CD4-positive, alpha-beta T cell treated with Interleukin-15 for 1 hour (primary cell): ENCODE data around the gene DLG2.

Source experiments
- DNase-seq: peaks from one replicate; pipeline ENCODE4 v3.0.0-alpha.2; 2020

The DLG2 gene

GRCh38 chr11:84524422-84525051, 1102.6 kb downstream of the DLG2 start:
- DNase-seq: no peak

GRCh38 chr11:84522331-84522730, 1104.8 kb downstream of the DLG2 start:
- DNase-seq: no peak

GRCh38 chr11:84518631-84519183, 1108.4 kb downstream of the DLG2 start:
- no peak for DNase-seq

DNA sequence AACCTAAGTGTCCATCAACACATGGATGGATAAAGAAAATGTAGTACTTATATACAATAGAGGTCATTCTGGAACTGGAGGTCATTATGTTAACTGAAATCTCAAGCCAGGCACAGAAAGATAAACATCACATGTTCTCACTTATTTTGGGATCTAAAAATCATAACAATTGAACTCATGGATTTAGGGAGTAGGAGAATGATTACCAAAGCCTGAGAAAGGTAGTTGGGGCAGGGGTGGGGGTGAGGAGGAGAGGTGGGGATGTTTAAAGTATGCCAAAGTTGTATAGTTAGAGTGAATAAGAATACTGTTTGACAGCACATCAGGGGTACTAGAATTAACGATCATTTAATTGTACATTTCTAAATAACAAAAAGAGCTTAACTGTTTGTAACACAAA, 1112.7 kb downstream of the DLG2 start:
- no peak for DNase-seq

DNA sequence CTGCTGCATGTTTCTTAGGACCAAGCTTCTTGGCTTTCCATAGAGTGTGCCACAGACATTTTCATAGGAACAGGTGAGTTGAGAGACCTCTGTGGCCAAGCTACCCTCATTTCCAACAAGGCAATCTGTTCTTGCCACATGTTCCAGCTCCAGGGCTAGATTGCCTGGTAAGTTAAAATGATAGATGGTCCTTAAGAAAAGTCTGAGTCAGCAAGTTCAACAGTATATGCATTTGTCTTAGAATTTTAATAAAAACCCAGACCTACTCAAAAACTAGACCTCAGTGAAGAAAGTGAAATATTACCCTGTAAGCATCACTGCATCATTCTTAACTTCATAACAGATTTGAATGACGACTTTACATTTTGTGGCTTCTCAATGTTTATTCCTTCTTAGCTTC, 1123.6 kb downstream of the DLG2 start:
- DNase-seq: no peak

DNA sequence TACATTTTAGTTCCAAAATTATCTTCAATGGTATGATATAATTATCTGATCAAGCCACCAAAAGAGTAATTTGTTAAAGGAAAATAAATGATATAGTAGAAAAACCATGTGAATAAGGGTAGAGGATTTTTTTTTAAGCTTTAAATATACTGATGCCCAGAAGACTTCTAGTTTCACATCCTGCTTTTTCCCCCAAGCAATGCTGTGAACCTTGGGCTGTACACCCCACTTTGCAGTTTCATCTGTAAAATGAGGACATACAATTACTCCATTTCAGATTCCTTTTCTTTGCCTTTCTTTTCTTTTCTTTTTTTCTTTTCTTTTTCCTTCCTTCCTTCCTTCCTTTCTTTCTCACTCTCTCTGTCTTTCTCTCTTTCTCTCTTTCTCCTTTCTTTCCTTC, 1125.4 kb downstream of the DLG2 start:
- no peak for DNase-seq

- no peak for DNase-seq
Measured at GRCh38 chr11:84497981-84498411, 1129.1 kb downstream of the DLG2 start.

- no peak for DNase-seq
Measured at GRCh38 chr11:84497181-84497580, 1130.0 kb downstream of the DLG2 start.

- DNase-seq: no peak
Measured at GRCh38 chr11:84496122-84496521, 1131.0 kb downstream of the DLG2 start.

DNA sequence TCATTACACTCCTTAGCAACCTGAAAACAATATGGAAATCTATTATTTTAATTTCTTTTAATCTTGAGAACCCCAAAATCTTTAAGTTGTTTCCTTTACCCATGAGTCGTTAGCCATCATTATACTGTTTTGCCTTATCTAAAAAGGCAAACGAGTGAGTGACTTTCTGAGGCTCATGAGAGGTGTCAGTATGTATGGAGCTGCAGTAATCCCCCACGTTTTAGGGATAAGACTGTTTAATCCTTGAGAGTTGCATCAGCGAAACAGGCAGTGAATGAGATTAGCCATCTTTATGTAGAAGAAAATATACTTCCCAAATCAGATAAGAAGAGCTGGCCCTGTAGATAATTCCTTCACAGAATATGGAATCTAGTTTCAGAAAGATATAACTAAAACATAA, 1147.0 kb downstream of the DLG2 start:
- no peak for DNase-seq

DNA sequence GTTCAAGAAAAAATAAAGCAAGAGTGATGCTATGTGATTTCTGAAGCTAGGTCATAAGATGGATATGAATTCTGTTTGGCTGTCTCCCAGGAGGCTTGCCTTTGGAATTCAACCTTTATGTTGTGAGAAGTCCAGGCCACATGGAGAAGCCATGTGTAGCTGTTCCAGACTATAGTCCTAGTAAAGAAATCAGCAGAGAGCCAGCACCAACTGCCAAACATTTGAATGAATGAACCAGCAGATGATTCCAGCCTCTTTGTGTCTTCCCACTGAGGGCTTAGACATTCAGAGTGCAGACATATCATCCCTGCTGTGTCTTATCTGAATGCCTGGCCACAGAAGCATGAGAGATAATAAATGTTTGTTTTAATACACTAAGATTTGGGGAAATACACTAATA, 1150.6 kb downstream of the DLG2 start:
- DNase-seq: no peak

GRCh38 chr11:84471501-84471900, 1155.6 kb downstream of the DLG2 start:
- no peak for DNase-seq

GRCh38 chr11:84468235-84468634, 1158.9 kb downstream of the DLG2 start:
- DNase-seq: no peak

GRCh38 chr11:84465040-84465439, 1162.1 kb downstream of the DLG2 start:
- no peak for DNase-seq

GRCh38 chr11:84455691-84456090, 1171.5 kb downstream of the DLG2 start:
- DNase-seq: no peak

- DNase-seq: no peak
Measured at GRCh38 chr11:84452211-84452610, 1174.9 kb downstream of the DLG2 start.

GRCh38 chr11:84438565-84438964, 1188.6 kb downstream of the DLG2 start:
- no peak for DNase-seq

DNA sequence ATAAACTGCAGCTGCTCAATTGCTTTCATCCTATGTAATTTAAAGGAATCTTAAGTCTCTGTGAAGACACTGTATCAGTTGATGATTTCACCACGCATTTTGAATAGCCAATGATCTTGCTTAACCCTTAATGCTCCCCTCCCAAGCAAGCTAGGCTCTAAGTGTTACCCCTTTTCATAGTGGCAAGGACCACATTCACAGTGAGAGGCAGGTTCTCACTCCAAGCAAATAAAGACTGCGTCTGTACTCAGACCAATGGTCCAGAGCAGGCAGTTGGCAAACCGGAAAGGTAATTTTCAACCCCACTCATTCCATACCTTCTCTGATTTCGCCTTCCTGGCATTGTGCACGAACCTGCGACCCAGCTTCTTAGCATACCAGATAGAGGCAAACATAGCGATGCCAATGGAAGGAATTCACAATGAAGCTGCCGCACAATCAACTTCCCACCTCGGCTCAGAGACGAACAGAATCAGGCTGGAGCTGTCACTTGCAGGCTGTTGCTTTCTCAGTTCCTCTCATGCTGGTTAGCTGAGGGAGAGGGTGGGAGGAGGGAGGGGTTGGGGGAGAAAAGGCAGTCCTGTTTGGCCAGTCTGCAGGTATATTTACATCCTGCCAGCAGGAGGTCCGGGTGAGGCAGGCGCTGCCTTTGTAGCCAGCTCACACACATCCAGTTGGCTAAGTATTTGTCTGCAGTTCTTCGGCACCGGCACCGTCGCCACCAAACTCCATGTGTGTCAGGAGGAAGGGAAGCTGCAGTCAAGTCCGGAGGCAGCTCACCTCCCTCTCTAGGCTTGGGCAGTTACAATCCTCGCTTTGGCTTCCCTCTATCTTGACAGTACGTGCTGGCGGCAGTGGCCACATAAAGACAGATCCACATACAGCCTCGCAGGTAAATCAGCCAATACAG, 1189.8 kb downstream of the DLG2 start:
- no peak for DNase-seq

DNA sequence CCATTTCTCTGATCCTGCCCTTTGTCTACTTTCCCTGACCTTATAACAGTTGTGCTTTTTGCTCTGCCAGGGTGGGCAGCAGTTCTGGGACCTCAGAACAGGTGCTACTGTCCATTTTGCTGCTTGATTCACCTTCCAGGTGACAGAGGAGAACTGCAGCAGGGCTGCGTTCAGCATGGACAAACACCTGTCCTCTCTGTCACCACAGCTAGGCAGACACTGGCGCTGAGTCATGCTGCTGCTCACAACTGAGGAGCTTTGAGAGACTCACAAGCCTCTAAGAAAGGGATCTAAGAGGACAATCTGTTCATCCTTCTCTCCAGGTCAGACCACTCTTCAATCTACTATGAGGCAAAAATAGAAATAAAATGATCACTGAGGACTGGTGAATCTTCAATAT, 1196.5 kb downstream of the DLG2 start:
- DNase-seq: no peak

DNA sequence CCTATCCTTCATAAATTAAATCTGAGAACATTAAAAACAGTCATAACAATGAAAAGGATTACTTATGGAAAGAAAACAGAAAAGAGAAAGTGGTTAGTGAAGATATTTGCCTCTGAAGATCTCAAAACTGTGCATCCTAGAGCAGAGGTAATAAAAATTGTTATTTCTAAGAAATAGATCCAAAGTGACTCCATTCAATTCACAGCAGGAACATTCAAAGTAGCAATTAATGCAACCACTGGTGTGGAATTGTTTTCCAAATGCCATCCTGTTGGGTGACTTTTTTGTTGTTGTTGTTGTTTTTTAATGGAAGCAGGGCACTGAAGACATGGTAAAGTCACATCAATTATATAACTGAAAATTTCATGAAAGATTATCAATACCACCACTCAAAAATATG, 1201.5 kb downstream of the DLG2 start:
- no peak for DNase-seq

- no peak for DNase-seq
Measured at GRCh38 chr11:84420271-84420670, 1206.9 kb downstream of the DLG2 start.

- no peak for DNase-seq
Measured at GRCh38 chr11:84419616-84420015, 1207.5 kb downstream of the DLG2 start.

DNA sequence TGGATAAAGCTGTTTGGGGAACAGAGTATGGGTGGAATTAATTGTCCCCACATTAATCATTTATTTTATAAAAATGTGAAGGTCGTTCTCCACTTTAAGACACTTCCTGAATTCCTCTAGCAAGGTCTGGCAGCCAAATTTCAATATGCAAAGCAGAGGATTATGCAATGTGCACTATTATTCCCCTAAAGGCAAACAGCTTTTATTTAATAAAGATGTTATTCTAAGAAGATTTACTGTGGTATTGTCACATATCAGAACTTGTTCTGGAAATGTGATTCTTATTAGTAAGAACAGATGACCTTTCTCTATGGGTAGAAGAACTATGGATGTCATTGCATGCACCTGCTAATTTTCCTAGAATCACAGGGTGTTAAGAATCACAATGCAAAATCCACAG, 1212.2 kb downstream of the DLG2 start:
- DNase-seq: no peak

DNA sequence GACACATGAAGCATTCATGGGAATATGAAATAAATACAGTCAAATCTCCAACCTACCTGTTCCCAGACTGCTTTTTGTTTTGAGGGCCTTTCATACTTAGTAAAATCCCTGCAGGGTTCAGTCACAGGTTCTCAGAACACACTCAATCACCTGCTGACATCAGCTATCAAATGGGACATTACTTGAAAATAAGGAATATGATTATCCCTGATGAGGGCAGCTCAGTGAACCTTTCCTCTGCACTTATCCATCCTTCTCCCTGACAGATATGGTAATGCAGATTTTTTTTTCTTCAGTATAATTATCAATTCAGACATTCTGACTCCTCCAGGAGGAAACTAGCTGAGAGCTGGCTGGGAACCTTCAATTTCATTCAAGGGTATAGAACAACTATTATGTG, 1213.6 kb downstream of the DLG2 start:
- no peak for DNase-seq
